Esophagus mucosa (tissue), 1 donor: ENCODE measurements around the gene BNIP3. TPM values are rescaled to one million over a fixed set of nuclear protein-coding genes. Genes with fewer than 3 reads are reported as not detected.

ENCODE experiments used
- ATAC-seq: fragments of 200-7000 bp; cut with Tn5 transposase; one replicate; pipeline ENCODE4 v1.9.1; 2020
- total RNA-seq: library from RNA; stranded (reverse); gene quantifications from one replicate; pipeline ENCODE4 v1.2.4, GENCODE V29; 2023
- donor health status: DM: yes; HTN: yes; CAD: no.

BNIP3 gene, protein sequence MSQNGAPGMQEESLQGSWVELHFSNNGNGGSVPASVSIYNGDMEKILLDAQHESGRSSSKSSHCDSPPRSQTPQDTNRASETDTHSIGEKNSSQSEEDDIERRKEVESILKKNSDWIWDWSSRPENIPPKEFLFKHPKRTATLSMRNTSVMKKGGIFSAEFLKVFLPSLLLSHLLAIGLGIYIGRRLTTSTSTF
- 30.0 TPM for total RNA-seq

DNA sequence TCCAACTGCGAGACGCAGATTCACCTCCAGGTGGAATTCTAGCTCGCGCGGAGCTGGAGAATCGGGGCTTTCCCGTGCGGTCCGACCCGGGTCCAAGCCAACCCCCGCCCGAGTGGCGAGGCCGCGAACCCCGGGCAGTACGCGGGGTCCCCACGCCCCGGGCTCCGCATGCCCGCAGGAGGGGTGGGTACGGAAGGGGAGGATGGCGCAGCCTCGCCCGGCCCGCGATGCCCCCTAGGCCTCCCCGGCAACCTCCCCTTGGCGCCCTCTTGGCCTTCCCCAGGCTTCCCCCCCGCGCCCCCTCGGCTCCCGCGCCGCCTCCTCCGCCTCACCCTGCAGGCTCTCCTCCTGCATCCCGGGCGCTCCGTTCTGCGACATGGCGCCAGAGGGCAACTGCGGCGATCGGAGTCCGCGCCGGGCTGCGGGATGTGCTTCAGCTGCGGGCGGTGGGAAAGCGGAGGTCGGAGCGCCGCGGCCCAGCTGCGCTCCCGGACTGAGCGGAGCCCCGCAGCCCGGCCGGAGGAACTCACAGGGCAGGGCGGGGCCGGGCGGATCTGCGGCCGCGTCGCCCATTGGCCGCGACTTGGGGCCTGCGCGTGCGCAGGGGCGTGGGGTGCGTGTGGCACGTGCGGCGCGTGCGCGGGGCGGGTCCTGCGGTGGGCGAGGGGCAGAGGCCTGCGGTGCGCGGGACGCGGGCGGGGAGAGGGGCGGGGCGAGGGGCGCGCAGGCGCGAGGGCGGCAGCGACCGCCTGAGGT lies at the start of gene BNIP3:
TSS of gene BNIP3 (minus strand) at position 495 of the 756 bp plus-strand sequence. CDS start at position 378, 117 bp downstream.
- ATAC-seq = peak; percentile 95

DNA sequence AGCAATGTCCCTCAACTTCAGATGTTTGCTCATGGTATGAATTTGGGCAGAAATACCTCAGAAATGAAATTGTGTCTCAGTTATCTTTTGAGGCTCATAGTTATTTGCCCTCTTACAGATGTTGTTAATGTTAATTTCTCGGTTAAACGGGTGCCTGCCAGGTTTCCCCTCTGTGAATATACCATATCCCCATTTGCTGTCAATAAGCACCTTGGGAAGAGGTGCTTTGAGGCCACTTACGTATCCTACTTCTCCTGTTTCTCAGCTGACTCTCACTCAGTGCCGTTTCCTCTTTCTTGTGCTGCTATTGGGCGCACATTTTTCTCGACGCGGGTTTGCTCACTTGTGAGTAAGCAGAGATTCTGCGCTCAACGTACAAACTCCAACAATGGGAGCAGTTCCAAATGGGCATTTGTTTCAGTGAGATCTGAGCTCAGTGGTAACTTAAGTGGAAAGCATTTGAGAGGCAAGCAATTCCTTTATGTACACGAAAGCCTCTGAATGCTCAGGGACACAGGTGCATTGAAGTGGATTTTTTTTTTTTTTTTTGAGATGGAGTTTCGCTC lies 49.3 kb upstream of the BNIP3 start:
- ATAC-seq = no peak

DNA sequence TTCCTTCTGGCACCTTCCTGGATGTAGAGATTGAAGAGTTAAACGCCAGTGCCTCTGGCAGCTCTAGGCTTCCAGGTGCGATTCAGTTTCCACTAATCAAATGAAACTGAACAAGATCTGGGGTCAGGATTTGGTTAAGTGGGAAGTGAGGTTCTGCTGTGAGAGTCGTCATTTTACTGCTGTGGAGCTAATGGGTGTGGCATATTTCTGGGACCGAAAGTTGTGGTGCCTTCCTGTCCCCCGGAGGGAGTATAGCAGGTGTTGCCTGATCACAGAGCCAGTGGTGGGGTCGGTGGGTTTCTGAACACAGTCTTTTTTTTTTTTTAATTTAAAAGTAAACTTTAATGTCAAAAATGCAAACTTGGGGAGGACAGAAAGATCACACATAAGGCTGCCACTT lies 47.0 kb upstream of the BNIP3 start:
- no peak for ATAC-seq

DNA sequence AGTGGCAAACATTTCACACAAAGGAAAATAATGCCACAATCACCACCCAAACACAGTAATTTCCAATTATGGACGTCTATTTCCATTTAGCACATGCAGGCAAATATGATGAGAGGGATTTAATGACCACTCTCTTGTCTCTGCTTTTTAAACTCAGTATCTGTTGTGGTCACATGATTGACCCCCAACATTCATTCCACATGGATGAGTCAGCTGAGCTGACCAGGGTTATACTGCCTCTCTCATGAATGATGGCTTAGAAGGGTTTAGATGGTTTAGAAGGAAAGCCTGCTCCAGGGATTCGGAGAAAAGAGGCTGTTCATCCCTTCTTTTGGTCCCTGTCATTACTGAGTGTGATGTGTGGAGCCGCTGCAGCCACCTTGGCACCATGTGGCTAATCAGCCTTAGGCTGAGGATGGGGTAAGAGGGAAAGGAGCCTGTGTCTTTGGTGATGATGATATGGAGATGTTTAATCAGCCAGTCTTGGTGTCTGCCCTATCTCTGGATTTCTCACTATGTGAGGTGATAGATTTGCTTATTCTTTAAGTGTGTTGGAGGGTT lies 45.8 kb upstream of the BNIP3 start:
- no peak for ATAC-seq

DNA sequence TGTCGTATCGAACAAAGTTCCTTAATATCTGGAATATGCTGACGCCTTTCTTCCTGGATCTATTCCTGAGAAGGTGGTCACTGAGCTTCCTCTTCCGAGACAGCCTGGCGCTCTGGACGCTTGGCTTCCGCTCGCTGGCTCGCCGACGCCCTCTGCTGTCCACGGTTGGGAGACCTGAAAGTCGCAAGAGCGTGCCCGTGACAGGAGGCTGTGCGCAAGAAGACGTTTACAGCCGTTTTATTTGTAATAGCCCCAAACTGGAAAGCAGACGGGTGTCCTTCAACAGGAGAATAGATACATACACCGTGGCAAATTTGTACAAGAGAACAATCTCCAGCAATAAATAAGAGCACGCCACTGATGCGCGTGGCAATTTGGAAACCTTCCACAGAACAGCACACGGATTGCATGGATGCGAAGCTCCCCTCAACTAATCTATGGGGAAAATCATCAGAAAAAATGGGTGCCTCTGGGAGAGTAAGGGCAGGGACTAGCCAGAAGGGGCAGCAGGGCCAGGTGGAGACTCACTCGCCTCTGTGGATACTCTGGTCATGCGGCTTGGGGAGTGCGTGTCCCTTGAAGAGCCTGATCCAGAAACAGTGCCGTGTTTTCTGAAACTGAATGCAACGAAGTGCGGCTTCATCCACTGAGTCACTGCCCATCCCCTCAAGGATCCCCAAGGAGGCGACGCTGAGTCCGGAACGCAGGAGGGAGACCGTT lies 41.5 kb upstream of the BNIP3 start:
- peak; percentile 85 for ATAC-seq

DNA sequence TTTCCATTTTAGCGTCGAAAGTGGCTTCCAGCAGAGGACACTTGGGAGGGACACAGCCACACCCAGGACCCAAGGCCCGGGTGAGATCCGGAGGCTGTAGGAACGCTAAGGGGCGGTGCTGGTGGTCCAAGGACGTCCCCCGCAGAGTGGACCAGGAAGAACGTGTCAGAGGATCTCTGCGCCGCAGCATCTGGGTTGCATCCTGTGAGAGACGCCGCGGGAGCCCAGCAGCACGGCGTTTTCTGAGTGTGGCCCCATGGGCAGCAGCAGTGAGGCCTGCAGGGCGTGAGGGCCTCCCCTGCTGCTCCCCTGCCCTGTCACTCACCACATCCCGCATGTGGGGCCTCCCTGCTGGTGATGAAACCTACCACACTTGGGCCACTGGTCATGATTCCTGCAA lies 40.5 kb upstream of the BNIP3 start:
- ATAC-seq = no peak

DNA sequence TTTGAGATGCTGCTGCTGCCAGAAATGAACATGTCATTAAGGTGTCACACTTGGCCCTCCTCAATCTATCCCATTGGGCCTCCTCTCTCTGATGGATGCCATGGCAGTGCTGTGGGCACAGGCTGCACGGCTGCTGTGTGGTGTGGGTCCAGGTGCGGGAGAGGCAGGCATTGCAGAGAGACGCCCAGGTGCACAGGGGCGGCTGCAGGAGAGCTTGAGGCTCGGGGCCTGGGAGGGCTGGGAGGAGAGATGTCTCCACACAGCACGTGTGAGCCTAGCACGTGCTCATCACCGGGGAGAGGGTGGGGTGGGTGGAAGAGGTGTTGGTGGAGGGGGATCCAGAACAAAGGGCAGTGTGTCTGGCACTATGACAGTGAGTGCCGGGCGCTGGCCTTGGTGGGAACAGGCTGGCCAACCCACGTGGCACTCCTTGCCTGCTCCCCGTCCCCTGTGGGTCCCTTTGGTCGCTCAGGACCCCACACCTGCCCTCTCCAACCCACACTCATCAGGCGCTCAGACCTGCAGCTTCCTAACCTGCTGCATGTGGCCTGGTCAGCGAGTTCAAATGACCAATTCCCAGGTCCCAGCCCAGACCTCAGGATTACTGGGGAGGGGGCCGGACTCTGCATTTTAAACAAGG lies 39.9 kb upstream of the BNIP3 start:
- ATAC-seq = peak; percentile 14

DNA sequence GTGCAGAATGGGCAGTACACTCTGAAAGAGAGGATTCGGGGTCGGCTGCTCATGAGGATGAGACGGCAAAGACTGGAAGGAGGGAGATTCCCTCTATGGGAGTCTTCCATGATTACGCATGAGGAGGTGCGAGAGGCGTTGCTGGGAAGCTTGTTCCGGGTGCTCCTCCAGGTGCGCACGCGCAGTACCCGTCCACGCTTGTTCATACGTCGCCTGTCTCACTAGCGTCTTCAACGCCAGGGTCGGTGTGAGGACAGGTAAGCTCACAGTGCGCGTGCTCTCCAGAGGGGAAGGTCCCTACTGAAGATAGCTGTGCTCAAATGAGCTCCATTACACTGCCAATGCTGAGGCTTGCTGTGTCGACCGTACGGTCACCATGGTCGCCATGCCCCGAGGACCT lies 39.3 kb upstream of the BNIP3 start:
- ATAC-seq = no peak

DNA sequence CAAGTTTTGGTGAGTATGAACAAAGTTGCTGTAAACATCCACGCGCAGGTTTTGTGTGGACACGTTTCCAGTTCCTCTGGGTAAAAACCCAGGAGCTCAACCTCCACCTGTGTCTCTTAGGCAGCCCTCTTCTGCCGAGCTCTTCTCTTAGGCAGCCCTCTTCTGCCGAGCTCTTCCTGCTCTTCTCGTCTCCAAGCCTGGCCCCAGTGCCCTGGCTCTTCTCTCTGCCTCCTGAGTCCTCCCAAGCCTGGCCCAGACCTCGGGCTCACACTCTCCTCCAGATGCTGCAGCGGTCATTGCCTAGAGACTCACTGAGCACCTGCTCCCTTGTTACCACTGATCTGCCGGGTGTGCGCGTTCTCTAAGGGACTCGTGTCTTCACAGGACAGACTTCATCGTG lies 38.7 kb upstream of the BNIP3 start:
- no peak for ATAC-seq

DNA sequence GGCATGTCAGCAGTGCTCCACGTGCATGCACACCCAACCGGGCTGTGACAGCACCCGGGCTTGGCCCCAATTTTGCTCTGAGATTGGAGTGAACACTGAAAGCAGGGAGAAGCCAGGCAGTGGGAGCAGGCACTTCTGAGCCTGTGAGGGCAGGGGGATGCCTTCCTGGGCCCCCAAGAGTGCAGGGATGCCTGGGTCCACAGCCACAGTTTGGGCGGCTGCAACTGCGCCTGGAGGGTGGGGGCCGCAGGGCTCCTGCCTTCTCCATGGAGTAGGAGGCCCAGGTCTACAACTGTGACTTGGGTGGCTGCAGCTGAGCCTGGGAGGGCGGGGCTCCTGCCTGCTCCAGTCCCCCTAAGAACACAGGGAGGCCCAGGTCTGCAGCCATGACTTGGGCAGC lies 37.6 kb upstream of the BNIP3 start:
- no peak for ATAC-seq

DNA sequence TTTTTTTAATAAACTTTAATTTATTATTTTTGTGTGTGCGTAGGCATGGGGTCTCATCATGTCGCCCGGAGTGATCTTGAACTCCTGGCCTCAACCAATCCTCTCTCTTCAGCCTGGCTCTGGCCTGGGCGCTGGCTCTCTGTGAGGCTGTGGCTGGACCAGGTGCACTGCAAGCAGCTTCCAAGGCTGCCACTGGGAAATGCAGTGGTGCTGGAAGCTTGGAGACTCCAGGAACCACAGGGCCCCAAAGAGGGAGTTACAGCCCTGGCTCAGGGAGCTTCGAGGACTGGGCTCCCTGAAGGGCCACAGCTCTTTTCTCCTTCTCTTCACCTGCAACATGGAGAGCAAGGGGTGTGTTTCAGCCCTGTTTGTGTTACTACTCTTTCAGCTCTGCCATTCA lies 36.7 kb upstream of the BNIP3 start:
- no peak for ATAC-seq

DNA sequence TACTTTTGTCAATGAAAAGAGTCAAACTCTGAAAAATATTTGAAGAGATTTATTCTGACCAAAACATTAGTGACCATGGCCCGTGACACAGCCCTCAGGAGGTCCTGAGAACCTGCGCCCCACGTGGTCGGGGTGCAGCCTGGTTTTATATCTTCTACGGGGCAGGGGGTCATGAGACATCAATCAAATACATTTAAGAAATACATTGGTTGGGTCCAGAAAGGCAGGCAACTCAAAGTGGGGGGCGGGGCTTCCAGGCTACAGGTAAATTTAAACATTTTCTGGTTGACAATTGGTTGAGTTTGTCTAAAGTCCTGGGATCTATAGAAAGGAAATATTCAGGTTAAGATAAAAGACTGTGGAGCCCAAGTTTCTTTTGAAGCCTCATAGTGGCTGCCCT lies 34.8 kb upstream of the BNIP3 start:
- ATAC-seq = no peak

DNA sequence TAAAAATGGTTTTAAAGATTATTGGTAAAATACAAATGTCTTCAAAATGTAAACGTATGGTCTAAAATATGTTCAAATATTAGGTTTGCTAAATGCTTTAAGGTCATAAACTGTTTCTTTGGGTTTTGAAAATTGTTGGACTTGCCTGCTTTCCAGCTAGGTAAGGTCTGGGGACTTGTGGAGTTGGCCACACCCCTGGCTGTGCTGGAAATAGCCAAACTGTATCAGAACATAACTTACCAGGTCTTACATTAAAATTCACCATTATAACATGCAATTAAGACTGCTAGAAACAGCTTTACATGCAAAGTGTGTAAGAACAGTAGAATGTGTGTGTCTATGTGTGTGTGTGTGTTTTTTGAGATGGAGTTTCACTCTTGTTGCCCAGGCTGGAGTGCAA lies 29.7 kb upstream of the BNIP3 start:
- ATAC-seq = no peak

DNA sequence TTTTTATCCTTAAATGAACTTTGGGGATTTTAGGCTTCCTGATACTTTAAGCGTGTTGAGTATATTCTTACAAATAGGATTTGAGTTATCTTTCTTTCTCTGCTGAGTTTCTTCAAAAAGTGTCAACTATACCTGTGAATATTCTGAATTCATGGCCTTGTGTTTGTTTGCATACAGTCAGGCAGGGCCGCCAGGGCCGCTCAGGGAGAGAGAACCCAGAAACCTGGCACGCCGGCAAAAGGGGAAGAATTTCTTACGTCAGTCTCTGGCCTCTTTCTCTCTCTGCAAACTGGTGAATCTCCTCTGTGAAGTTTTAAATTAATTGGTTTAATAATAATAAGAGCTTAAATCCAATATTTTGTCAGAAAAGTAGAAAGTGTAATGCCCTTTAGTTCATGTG lies 29.3 kb upstream of the BNIP3 start:
- ATAC-seq = no peak

DNA sequence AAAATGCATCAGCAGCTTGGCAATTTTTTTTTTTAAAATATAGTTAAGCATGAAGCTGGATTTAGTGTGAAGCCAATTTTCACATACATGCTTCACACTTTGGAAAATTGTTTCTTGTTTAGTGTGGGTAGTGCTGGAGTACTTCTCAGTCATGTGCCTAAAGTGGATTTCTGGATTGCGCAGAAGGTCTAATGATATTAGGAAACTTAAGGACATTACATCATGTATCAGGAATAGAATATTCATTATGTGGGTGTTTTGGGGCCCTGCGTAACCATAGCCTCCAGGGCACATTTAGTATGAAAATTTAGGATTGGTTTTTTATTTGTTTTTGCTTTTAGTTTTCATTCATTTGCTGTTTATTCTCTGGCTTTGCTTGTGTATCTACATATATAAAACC lies 28.8 kb upstream of the BNIP3 start:
- ATAC-seq = no peak

DNA sequence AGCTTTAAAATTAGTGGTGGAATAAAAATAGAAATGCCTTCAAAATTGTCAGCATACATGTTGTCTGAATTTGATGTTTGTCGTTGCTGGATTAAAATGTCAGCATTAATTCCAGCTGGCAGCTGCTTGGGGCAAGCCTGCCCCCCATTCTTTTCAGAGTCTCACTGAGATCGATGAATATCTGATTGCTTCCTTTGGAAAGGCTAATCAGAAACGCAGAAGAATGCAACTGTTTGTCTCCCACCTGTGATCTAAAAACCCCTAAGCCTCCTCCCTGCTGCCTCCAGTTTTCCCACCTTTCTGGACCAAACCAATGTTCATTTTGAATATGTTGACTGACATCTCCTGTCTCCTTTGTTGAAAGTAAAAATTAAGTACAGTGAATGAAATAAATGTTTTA lies 27.9 kb upstream of the BNIP3 start:
- no peak for ATAC-seq

DNA sequence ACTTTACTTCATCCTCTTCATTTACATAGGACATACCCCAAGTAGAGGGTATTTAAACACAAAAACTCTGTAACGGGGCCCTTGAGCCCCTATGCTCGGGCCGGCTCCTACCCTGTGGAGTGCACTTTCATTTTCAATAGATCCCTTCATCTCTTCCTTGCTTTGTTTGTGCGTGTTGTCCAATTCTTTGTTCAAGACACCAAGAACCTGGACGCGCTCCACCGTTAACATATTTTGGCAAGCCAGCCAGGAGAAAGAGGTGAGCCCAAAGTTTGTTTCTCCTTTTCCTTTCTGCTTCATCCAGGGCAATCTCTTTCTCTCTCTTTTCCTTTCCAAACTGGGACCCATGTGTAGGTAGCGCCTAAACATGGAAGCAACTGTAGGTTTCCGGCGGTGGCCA lies 26.0 kb upstream of the BNIP3 start:
- ATAC-seq = no peak

DNA sequence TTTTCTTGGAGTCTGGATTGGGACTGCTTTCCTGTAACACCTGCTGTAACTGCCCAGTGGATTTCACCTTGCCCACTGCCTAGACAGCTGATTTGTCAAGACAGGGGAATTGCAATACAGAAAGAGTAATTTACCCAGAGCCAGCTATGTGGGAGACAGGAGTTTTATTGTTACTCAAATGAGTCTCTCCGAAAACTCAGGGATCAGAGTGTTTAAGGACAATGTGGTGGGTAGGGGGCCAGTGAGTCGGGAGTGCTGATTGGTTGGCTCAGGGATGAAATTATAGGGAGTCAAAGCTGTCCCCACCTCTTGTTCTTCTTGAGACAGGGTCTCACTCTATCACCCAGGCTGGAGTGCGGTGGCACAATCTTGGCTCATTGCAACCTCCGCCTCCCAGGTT lies 25.2 kb upstream of the BNIP3 start:
- ATAC-seq = no peak

DNA sequence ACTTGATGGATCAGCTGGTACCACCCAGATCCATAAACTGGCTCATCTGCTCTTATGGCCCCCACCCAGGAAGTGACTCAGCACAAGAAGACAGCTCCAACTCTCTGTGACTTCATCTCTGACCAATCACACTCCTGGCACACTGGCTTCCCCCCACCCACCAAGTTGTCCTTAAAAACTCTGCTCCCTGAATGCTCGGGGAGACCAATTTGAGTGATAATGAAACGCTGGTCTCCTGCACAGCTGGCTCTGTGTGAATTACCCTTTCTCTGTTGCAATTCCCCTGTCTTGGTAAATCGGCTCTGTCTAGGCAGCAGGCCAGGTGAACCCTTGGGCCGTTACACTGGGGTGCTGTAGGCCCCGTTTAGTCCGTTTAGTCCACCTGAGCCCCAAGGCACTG lies 23.4 kb upstream of the BNIP3 start:
- ATAC-seq = no peak

DNA sequence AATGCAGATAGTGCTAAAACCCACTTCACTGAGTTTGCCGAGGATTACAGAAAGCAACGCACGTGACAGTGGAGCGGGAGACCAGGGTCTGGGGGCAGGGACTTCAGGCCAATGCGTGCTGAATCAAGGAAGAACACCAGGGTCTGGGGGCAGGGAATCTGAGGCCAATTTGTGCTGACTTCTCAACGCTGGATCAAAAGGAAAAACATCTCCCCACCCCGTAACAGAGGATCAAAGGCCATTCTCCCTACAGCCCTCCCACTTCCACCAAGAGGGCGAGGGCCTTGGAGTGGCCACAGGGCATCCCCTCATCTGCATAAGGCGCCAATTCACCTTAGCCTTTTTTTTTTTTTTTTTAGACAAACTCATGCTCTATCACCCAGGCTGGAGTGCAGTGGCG lies 22.3 kb upstream of the BNIP3 start:
- ATAC-seq = no peak

DNA sequence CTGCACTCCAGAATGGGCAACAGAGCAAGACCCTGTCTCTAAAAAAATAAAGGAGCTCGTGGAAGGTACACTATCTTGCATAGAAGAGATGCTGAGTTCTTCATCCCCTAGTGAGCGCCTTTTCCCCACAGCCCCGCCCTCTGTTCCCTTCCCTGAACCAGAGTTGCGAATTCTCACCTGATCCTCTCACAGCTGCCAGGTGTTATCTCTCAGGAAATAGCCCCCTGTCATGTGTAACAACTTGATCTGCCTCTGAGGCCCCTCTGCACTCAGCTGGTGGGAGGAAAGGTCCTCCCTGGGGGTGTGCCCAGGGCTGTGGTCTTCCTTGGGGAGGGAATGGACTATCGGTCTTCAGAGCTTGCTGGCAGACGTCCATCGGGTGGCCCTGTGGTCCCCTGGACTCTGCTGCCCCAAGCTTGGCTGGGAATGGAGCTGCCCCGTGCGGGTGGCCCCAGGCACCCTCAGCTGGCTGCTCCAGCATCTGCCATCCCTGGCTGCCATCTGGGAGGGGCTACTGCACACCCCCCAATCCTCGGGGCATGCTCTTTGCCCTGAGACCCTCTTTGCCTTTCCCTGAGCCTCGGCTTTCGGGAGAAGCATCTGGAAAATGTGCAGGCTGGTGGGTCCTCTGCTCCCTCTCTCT lies 21.7 kb upstream of the BNIP3 start:
- no peak for ATAC-seq

DNA sequence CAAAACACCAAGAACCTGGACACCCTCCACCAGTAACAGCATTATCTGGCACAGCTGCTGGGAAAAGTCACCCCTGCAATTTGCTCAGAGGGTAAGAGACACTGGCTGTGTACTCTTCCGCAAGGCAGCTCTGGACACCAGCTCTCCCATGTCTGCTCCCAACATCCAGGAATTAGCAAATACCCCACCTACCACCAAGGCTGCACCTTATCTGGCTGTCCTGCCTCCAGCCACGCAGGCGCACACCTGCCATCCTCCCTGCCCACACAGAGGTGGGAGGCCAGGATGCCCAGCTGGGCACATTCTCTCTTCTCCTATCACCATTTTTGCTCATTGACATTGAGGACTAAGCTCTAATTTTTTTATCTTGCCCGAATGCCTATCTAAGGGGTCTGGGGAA lies 20.3 kb upstream of the BNIP3 start:
- ATAC-seq = no peak
